DMS53 treated with DMSO at 0.1 percent for 48 hours (cell line): ENCODE measurements around the gene HIC1.

ENCODE experiments used
- DNase-seq: peaks from one replicate; lab custom pipeline; 2025; ENCODE audit not compliant: unreplicated experiment; lab: John Stamatoyannopoulos, UW

The HIC1 gene

GRCh38 chr17:2059547-2060384, 4.9 kb downstream of the HIC1 start:
- DNase-seq: no peak

GRCh38 chr17:2060385-2060658, 5.4 kb downstream of the HIC1 start:
- no peak for DNase-seq

- no peak for DNase-seq
These were observed 6.0 kb downstream of the HIC1 start for GRCh38 chr17:2060681-2061440.

- DNase-seq: no peak
These were observed 6.6 kb downstream of the HIC1 start for GRCh38 chr17:2061441-2061958.

GRCh38 chr17:2062571-2063183, 7.8 kb downstream of the HIC1 start:
- DNase-seq: no peak

DNA sequence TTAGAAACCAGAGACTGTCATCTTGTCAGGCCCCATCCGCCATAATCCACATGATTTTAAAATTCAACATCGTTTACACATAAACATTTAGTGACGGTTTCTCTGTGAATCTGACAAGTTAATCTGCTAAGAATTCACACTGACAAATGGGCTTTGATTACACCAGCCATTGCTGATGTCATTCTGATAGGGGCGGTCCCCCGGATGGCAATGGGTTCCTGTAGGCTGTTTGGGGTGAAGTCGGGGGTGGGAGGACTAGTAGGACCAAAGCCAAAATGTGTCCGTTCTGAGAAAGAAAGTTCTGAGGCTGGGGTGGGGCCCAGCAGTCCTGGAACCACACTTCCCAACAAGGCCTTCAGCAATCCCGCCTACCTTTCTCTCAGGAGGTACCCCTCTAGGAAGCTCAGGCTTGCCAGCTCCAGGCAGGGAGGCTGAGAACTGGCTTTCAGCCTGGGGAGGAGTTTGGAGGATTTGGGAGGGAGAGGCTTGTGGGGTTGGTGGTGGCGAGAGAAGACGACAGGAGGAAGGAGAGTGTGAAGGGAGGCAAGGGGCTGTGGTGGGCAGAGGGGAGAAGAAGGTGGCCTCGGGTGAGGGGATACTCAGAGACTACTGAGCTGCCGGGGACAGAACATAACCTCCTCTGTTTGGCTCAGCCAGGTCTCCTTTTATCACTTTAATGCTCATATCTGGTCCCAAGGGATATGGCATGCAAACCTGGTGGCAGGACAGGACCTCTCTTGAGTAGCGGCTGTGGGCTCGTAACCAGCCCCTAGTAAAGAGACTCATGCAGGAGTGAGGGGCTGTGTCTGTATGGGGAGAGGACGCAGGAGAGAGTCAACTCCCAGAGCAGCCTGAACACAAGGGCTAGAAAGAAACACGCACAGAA, 8.6 kb downstream of the HIC1 start:
- no peak for DNase-seq

DNA sequence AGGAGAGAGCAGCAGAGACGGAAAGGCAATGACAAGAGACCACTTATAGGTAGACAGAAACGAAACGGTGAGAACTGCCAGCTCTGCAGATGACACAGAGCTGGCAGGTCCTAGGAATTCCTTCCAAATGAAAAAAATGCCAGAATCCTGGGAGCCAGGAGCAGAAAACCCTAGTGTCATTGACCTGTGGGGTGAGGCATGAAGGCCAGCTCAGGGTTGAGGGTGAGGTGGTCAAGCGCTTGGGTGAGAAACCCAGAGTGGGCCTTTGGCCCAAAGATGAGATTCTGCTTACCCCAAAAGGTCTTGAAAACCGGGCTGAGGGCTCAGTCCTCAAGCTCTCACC, 9.2 kb downstream of the HIC1 start:
- DNase-seq: no peak

DNA sequence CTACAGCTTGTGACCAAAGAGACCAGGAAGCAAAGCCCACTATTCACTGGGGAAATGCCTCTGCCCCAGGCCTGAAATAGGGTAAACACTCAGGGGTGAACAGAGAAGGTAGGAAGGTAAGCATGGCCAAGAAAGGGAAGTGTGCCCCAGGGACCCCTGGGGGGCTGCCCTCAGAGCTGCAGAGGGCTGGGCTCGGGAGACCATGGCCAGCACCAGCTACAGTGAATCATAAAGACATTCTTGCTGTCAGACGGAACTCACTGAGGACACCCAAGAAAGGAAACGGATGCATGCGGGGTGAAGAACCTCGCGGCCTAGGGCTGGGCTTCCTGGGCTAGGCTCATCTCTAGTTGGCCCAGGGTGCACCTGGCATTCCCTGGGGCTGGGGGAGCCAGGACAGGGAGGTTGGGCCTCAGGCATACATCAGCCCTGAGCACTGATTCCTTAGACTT, 9.6 kb downstream of the HIC1 start:
- no peak for DNase-seq

GRCh38 chr17:2064980-2065785, 10.3 kb downstream of the HIC1 start:
- DNase-seq: no peak

DNA sequence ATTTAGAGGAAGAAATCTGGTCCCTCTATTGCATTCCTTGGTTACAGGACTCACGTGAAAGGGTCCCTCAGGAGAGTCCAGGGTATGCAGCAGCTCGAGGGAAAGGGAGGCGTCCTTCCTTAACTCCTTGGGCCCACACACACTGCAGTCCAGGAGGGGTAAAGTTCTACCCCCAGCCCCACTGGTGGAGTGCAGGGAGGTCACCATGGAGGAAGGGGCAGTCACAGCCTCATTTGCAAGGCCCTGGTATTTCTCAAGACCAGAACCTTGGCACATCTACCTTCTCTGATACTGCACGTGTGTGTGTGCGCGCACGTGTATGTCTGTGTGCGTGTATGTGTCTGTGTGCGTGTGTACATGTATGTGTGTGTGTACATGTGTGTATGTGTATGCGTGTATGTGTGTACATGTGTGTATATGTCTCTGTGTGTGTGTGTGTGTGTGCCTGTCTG, 11.1 kb downstream of the HIC1 start:
- DNase-seq: no peak

- no peak for DNase-seq
These were observed 12.2 kb downstream of the HIC1 start for GRCh38 chr17:2067048-2067561.

DNA sequence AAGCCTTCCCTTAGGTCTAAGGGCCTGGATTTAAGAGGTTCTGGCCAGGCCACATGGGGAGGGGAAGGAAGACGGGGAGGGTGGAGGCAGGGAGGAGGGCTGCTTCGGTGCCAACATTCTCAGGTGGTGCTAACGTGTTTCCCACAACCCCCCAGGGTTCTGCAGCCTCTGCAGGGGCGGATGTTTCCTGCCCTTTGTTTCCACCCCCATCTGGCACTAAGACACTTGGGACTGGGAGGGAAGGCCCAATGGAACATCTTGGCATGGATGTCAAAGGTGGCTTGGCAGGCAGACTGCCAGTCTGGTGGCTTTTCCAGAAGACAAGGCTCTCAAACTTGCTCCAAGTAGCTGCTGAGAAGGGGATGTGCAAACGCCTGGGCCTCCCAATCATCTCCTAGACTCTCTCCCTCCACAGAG, 12.7 kb downstream of the HIC1 start:
- no peak for DNase-seq

GRCh38 chr17:2068031-2068518, 13.2 kb downstream of the HIC1 start:
- no peak for DNase-seq

GRCh38 chr17:2068519-2069051, 13.7 kb downstream of the HIC1 start:
- DNase-seq: no peak

- no peak for DNase-seq
These were observed 15.5 kb downstream of the HIC1 start for GRCh38 chr17:2070241-2071023.

DNA sequence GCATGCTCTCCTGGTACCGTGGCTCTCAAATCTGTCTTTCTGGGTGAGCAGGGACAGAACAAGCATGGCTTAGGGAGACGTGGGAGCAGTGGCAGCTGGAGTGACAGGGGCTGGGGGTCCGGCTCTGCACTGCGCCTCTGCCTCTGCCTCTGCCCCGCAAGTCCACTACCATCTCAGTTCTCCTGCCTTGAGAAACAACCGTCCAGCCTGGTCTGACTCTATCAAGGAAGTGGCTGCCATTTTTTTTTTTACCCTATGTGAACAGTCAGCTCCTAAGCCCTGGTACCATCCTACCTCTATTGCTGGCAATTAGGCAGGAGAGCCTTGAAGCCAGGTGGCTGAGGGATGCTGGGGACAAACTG, 16.1 kb downstream of the HIC1 start:
- DNase-seq: no peak

- DNase-seq: no peak
These were observed 16.8 kb downstream of the HIC1 start for GRCh38 chr17:2071455-2072281.

DNA sequence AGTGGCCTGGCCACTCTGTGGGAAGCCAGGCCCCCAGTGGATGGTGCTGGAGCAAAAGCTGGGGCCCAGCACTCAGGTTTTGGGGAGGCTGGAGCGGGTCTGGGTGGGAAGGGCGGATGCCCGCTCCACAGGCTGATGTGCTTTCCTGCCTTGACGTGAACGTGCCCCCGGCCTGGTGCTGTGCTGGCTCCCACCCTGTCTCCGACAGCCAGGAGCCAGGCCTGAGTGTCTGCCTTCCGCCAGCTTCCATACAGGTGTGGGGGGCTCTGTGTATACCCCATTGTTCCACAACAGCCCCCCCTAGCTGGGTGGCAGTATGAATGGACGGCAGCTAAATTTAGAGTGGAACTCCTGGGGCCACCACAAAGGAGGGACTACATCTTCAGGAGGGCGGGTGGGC, 20.0 kb downstream of the HIC1 start:
- no peak for DNase-seq
